NCI-H2171 treated with DMSO at 0.1 percent for 48 hours (cell line): ENCODE data around the gene SH3RF3.

ENCODE experiments used
- DNase-seq: peaks from one replicate; lab custom pipeline; 2025; lab: John Stamatoyannopoulos, UW

SH3RF3 gene

GRCh38 chr2:109419960-109420370 lies 291.0 kb downstream of the SH3RF3 start:
- DNase-seq: no peak

DNA sequence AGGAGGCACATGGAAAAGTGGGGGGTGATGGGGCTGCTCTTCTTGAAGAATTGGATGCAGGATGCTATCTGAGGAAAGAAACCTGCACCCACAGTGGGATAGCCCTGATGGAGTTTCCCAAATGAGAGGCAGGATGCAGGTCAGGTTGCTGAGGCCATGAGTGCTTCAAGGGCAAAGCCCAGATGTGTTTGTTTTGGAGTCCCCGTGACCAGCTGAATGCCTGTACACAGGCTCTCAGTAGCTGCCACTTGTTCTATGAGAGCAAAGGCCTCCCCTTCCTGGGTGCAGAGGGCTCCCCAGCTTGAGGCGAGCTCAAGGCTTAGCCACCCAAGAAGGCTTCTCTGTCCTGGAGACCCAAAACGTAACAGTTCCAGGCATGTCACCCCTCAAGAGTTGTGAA lies 292.1 kb downstream of the SH3RF3 start:
- no peak for DNase-seq

- no peak for DNase-seq
Observed at GRCh38 chr2:109421642-109422041, 292.6 kb downstream of the SH3RF3 start.

GRCh38 chr2:109422071-109422757 lies 293.2 kb downstream of the SH3RF3 start:
- DNase-seq: no peak

DNA sequence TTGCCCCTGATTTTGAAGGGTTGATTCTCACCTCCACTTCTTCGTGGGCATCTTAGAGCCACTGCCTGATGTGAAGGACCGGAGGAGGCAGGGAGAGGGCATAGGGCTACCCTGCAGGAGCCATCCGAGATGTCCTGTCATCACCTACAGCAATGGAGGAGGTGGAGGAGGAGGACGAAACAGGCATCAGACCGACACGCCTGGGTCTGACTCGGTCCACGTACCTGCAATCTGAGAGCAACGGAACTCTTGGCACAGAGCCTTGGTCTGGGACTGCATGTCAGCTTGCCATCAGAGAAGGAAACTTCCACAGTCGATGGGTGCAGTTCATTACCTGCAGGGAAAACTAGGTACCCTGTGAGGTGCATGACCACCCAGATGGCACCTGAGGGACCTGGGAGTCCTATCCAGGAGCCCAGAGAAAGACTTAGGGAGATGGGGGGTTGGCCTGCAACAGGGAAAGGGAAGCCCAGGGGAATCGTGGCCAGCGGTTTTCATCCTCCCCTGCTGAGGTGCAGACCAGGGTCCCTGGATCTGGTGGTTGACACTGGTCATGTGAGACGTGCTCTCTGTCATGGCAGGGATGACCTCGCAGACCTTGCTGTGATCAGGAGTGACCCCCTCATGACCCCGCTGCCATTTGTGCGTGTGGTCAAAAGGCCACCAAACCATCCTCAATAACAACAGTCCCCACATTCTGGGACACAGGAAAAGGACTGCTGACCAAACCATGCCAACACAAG lies 293.9 kb downstream of the SH3RF3 start:
- DNase-seq: no peak

DNA sequence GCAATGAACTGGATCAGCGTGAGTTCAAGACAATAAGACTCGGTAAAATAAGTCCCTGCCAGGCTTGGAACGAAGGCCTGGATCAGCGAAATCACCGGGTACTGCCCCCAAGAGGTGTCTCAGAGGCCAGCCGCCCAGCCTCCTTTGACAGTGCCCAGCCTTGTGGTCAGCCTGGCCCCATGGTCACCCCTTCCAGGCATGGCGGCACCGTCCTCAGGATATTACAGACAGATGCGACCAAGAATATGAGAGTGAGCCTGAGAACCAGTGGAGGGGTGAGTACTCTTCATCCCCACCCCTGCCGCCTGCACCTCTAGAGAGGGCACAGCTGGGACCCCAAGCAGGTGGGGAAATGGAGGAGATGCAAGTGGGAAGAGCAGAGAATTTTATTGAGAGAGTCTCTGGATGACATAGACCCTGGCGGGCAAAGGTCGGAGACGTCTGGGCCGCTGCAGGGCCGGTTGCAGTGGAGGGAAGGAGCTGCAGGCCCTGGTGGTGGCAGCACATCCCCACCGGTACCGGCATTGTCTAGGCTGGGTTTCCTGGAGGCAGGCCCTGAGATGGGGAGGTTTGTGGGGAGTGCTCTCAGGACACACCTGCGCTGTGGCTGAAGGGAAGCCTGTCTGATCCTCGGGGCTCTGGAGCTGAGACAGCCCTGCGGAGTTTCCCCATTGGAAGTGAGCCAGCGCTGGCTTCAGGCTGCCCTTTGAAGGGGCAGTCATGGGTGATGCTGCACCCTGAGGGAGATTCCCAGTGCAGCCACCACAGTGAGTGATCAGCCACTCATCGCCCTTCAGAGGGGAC lies 294.8 kb downstream of the SH3RF3 start:
- no peak for DNase-seq

- no peak for DNase-seq
Observed at GRCh38 chr2:109425411-109425810, 296.4 kb downstream of the SH3RF3 start.

- DNase-seq: no peak
Observed at GRCh38 chr2:109427661-109428091, 298.7 kb downstream of the SH3RF3 start.

- DNase-seq: no peak
Observed at GRCh38 chr2:109428281-109428680, 299.3 kb downstream of the SH3RF3 start.

DNA sequence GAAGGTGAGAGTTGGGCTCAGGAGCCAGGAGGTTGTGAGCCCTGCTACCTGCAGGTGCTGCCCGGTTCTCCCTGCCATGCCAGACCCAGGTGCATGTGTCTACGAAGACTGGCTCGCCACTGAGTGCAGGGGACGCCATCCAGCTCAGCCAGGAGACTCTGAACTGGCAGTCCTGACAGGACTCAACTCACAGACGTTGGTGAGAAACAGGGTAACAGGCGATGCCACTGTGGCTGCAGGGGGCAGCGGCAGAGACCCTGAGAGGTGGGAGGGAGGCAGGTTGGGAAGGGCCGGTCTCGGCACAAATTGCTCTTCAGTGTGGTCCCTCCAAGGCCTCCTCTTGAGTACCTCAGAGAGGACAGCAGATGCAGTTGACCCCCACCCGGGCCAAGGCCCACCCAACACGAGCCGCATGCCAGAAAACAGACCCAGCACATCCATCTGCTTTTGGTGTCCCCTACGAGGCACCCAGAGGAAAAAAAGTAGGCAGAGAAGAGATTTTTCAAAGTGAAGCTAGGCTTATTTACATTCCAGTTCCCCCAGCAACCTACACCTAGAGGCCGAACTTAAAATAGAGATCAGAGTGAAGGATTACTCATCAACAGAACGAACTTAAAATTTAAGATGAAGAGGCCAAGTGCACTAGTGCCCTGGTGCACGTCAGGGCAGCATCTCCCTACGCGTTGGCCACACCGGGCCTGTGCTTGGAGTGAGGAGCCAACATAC lies 300.0 kb downstream of the SH3RF3 start:
- no peak for DNase-seq

- DNase-seq: no peak
Observed at GRCh38 chr2:109429567-109430328, 300.7 kb downstream of the SH3RF3 start.

GRCh38 chr2:109430329-109430636 lies 301.3 kb downstream of the SH3RF3 start:
- DNase-seq: no peak

GRCh38 chr2:109432421-109432820 lies 303.4 kb downstream of the SH3RF3 start:
- DNase-seq: no peak

DNA sequence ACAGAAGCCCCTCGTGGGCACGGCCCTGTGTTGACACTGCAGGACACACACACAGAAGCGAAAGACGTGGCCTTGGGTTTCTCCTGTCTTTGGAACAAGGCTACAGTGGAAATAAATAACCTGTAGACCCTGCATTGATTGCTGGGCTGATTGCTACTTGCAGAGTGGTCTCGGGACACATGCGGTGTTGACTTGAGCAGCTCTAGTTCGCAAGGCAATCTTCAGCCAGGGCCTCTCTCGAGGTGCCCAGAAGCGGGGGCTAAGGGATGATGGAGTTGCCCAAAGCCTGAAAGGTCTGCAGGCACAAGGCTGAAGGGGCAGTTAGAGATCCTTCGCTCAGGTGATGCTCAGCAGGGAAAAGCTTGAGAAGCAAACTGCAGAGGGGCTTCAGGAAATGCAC lies 304.5 kb downstream of the SH3RF3 start:
- no peak for DNase-seq

GRCh38 chr2:109433926-109434325 lies 304.9 kb downstream of the SH3RF3 start:
- DNase-seq: no peak

GRCh38 chr2:109434351-109434750 lies 305.3 kb downstream of the SH3RF3 start:
- DNase-seq: no peak

DNA sequence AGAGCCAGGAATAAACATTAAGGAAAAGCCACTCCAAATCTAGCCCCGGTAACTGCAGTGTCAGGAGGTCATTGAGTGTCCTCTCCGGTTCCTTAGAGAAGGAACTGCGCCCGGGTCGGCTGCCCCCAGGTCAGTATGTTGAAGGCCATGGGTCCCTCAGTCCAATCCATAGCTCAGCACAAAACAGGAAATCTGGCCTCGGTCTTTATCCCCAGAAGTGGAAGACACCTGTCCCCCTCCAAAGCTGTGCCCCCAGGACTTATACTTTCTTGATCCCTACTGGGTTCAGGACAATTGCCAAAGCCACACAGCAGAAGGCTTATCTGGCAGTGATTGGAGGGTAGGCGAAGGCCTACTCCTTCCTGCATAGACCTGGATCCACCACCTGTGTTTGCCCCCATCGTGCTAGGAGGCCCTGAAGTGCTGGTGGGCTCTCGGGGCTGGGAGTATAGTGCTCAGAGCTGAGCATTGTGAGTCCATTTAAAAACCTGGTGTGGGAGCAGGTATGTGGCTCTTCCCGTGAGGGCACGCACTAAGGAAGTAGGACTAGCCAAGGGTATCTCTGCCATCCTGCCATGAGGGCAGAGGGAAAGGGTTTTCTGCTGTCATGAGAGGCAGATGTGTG lies 306.2 kb downstream of the SH3RF3 start:
- DNase-seq: peak; percentile 44

GRCh38 chr2:109435901-109436598 lies 307.0 kb downstream of the SH3RF3 start:
- peak; percentile 35 for DNase-seq

- no peak for DNase-seq
Observed at GRCh38 chr2:109436610-109437225, 307.7 kb downstream of the SH3RF3 start.
